NCI-H2107 treated with DMSO at 0.1 percent for 48 hours (cell line): ENCODE results near the gene PTPA.

ENCODE experiments used
- DNase-seq: peaks from one replicate; lab custom pipeline; 2025; ENCODE audit not compliant: unreplicated experiment; lab: John Stamatoyannopoulos, UW

The PTPA gene

GRCh38 chr9:129136446-129137035 is 25.3 kb downstream of the PTPA start:
- no peak for DNase-seq

GRCh38 chr9:129137292-129138143 is 26.3 kb downstream of the PTPA start:
- DNase-seq: no peak

- no peak for DNase-seq
Measured at GRCh38 chr9:129138144-129138462, 26.9 kb downstream of the PTPA start.

- no peak for DNase-seq
Measured at GRCh38 chr9:129138476-129139232, 27.4 kb downstream of the PTPA start.

GRCh38 chr9:129139233-129139992 is 28.2 kb downstream of the PTPA start:
- DNase-seq: peak; percentile 86

GRCh38 chr9:129139993-129140396 is 28.8 kb downstream of the PTPA start:
- peak; percentile 98 for DNase-seq

GRCh38 chr9:129140397-129141065 is 29.3 kb downstream of the PTPA start:
- peak; percentile 40 for DNase-seq

- peak; percentile 21 for DNase-seq
Measured at GRCh38 chr9:129141066-129142041, 30.1 kb downstream of the PTPA start.

GRCh38 chr9:129142138-129142935 is 31.1 kb downstream of the PTPA start:
- no peak for DNase-seq

- DNase-seq: peak; percentile 16
Measured at GRCh38 chr9:129143031-129143927, 32.1 kb downstream of the PTPA start.

GRCh38 chr9:129145316-129145715 is 34.1 kb downstream of the PTPA start:
- no peak for DNase-seq

GRCh38 chr9:129145841-129146292 is 34.7 kb downstream of the PTPA start:
- no peak for DNase-seq

- no peak for DNase-seq
Measured at GRCh38 chr9:129146441-129146941, 35.3 kb downstream of the PTPA start.

- DNase-seq: no peak
Measured at GRCh38 chr9:129148463-129149204, 37.4 kb downstream of the PTPA start.

- no peak for DNase-seq
Measured at GRCh38 chr9:129149442-129149841, 38.2 kb downstream of the PTPA start.

GRCh38 chr9:129150122-129150521 is 38.9 kb downstream of the PTPA start:
- DNase-seq: no peak
